GM21447 (cell line): ENCODE measurements around the gene LDB3.
"Not testable (repeated sequence)": the region's sequence is repeated elsewhere in the genome, so short reads cannot be mapped to it uniquely, and the experiment has no call there.

Experiments
- ATAC-seq: cut with Tn5 transposase; IDR thresholded peaks from one replicate; pipeline ENCODE4 v1.9.1; 2021; ENCODE audit not compliant: unreplicated experiment

Gene LDB3, protein sequence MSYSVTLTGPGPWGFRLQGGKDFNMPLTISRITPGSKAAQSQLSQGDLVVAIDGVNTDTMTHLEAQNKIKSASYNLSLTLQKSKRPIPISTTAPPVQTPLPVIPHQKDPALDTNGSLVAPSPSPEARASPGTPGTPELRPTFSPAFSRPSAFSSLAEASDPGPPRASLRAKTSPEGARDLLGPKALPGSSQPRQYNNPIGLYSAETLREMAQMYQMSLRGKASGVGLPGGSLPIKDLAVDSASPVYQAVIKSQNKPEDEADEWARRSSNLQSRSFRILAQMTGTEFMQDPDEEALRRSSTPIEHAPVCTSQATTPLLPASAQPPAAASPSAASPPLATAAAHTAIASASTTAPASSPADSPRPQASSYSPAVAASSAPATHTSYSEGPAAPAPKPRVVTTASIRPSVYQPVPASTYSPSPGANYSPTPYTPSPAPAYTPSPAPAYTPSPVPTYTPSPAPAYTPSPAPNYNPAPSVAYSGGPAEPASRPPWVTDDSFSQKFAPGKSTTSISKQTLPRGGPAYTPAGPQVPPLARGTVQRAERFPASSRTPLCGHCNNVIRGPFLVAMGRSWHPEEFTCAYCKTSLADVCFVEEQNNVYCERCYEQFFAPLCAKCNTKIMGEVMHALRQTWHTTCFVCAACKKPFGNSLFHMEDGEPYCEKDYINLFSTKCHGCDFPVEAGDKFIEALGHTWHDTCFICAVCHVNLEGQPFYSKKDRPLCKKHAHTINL

DNA sequence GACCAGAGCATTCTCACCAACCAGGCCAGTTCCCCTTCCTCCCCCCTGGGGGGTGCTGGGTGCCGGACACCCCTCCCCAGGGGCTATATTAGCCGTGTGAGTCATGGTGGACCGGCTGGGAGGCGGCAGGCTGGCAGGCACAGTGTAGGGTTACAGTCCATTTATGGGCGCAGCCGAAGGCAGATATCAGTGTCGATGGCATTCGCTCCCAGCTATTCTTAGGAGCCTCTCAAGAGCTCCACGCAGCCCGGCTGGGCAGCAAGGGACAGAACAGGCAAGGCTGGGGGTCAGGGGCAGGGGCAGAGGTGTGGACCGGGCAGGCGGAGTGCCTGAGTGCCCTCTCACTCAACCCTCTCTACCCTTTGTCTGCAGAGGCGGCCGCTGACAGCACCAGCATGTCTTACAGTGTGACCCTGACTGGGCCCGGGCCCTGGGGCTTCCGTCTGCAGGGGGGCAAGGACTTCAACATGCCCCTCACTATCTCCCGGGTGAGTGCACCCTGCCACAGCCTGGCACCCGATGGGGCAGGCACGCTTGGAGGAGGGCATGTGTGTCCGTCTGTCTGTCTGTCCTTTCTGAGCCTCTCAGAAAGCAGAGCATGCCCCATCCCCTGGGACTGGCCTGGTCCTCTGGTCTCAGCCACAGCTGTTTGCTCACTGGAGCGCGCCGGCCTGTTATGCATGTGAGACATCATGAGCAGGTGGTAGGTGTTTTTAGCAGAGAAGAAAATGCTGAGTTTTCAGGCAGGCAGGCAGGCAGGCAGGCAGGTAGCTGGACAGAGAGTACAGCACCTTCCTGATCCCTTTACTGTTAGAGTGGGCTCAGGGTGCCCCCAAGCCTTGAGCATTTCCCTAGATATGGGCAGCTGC lies at the start of gene LDB3:
Gene LDB3, plus strand, starts transcription at position 215 of the 869 bp plus-strand sequence. Its CDS starts 181 bp downstream, at position 396.
- ATAC-seq, result peak; percentile 68

- ATAC-seq, result no peak
Observed at GRCh38 chr10:86628311-86628710, 40.0 kb upstream of the LDB3 start.

DNA sequence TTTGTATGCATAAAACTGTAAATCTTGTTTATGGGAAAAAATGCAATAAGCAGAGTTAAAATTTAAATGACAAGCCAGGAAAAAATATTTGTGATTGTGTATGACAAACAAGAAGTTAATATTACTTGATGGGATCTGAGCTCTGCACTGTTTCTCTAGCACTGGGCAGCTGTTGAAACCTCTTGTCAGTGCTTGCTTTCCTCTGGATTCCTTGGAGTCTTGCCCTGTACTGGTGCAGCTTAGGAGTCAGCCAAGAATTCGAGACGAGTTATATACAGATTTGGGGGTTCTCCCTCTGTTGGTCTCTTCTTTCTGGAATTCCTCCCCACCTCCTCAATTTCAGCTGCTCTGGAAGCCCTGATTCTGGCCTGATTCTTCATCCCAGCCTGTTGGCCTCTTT lies 38.2 kb upstream of the LDB3 start:
- no peak for ATAC-seq

DNA sequence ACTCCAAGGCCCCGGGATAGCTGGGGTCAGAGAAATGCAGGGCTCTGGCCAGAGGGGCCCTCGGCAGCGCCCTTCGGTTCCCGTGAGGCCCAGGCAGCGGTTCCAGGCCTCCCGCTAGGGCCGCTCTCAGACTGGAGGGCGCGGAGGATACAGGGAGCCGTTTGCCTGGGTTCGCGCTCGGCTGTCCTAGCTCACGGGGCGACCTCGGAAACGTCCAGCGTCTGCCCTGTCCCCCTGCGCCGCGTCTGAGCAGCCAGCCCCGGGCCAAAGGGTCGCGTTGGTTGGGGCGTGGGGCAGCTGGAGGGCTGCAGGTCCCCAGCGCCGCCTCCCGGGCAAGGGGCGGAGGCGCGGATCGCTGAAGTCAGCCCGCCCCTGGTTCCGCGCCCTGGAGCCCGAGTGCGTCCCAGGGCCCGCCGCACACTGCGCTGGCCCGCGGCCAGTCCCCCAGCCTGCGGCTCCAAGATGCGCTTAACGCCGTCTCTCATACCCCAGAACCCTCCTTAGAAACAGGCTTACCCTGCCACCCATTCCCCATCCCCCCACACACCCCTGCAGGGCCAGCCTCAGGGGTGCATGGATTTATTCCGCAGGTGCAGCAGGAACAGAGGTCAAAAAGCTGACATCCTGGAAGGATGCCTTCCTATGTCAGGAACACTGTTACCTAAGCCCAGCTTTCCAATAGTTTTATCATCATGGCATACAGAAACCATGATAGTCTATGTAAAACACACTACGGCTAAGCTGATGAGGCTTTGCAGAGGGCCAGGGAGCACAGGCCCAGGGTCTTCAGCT lies 36.1 kb upstream of the LDB3 start:
- ATAC-seq, result no peak

DNA sequence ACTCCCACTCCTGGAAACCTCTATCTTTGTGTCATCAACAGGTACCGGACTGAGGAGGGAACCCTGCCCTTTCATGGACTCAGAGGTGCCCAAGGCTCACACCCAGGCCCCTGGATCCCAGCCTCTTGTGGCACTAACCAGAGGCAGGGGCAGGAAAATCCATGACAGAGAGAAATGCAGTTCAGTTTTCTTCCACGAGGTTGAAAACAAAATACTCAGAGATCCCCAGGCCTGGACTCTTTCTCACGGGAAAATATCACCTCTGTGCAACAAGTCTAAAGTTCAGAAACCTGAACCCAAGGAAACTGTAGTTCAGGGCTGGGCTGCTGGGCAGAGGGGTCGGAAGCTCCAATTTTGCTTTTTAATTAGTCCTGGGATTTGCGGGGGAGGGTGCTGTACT lies 35.4 kb upstream of the LDB3 start:
- ATAC-seq, result no peak

- ATAC-seq, result no peak
Observed at GRCh38 chr10:86635402-86635801, 32.9 kb upstream of the LDB3 start.

DNA sequence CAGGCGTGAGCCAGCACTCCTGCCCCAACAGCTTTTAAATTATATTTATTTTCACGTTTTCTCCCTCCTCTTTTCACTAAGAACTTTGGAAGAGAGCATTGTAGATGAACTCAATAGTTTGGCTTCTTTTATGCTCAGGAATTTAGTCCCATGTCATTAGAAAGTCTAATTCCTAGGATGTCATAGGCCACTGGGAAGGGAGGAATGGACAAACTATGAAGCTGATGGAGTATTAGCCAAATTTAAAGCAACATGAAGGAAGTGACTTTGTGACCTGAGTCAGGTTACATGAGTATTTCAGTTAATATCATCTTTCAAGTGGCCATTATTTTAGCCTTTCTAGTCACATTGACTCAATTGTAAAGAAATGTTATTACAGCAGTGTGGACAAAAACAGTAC lies 32.0 kb upstream of the LDB3 start:
- no peak for ATAC-seq

- ATAC-seq, result no peak
Observed at GRCh38 chr10:86642021-86642420, 26.3 kb upstream of the LDB3 start.

DNA sequence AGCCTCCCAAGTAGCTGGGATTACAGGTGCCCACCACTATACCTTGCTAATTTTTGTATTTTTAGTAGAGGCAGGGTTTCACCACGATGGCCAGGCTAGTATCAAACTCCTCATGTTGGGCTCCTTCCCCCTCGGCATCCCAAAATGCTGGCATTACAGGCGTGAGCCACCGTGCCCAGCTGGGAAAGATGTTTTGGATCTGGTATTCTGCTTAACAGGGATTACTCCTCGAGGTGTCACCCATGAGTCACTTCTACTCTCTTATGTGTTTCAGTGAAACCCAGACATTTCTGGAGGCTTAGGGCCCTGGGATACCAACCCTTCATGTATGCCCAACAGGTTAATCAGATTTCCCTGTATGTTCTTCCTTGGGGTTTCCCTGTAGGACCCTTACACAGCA lies 25.8 kb upstream of the LDB3 start:
- ATAC-seq, result no peak

- ATAC-seq, result no peak
Observed at GRCh38 chr10:86644152-86644793, 24.0 kb upstream of the LDB3 start.

DNA sequence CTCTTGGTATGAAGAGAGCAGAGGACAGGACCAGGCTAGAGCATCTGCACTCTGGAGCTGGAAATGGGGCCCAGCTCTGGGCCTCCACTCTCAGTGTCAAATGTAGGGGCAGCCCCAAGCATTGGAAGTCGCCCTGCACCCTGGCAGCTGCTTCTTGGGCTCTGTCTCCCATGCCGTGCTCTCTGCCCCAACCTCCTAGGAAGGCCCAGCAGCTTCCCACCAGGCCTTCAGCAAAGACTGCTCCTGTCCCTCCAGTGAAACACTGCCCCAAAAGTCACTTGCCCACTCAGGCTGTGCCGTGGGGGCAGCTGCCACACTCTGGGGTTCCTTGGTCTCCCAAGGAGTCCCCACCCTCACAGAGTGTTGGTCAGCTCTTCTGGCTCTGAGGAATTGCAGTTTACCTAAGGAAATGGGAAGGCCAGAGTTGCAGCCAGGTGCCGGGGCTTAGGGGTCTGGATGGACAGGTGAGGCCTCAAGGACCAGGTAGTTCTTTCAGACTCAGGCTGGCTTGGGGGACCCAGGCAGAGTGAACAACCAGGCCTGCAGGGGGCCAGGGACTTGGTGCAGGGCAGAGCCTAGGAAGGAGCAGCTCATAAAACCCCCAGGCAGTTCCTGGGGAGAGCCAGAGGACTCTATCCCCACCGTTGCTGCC lies 23.4 kb upstream of the LDB3 start:
- no peak for ATAC-seq

- not testable (repeated sequence) for ATAC-seq
Observed at GRCh38 chr10:86645621-86646165, 22.6 kb upstream of the LDB3 start.

GRCh38 chr10:86646532-86646931 lies 21.8 kb upstream of the LDB3 start:
- no peak for ATAC-seq

- ATAC-seq, result no peak
Observed at GRCh38 chr10:86646933-86647332, 21.4 kb upstream of the LDB3 start.

DNA sequence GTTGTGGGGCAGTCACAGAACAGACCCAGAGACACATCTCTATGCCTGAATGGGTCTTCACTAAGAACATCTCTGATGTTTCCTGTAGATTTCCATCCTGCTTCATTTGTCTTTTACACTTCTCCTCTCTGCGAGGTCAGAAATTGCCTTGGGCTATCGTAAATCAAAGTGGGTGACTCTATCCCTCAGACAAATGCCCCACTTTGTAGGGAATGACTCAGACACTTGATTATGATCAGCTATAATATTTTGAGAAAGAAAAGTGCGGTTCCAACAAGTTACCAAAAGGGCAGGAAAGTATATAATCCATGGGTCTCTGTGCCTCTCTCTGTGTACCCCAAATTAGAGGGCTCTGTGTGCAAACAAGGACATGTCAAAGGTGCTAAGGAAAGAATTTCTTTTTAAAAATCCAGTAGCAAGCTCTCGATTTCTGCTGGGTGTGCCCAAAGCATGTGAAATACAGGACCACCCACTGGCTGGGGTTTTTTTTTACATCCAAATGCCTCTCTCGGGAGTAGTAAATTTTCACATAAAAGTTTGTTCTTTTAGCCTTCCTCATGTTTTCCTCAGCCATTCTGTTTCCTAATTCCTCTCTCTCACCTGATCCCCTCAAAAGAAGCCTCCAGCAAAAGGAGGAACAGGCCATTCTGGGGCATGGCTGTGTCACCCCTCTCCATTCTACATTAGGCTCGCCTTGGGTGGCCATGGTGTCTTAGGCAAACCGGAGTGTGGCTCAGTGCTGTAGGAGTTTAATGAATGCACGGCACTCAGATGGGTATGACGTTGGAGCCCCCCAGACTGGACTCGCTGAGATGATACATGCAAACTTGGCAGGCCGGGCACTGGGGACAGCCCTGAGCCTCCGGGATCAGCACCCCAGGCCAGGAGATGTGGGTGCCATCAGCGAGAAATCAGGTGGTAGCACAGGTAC lies 20.3 kb upstream of the LDB3 start:
- ATAC-seq, result no peak

GRCh38 chr10:86648704-86649427 lies 19.4 kb upstream of the LDB3 start:
- ATAC-seq, result no peak

DNA sequence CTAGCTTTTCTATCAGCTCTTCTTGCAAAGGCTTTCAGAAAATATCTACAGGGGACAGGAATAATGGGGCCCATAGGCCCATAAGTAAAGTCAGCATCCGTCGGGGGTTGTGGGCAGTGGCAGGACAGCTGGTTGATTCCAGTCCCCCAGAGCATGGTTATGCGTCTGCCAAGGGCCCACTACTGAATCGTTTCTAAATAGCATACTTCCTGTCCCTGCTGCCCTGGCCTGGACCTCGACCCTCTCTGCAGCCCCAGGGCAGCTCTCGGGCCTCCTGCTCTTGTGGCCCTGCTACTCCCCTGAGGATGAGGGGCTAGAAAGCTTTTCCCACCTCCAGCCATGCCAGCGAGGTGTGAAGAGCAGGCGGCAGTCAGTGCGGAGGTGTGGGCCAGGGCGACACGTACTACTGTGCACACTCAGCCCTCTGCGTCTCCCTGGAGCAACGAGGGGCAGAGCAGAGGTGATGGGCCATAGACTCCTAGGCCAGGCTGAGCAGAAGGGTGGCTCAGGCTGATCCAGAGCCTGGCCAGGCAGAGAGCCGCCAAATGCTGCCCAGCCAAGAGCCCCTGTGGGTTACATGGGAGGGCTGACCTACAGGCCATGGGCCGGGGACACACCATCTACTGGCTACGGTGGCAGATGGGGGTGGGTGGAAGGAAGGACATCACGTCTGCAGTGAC lies 18.7 kb upstream of the LDB3 start:
- no peak for ATAC-seq
